ENCODE data around the gene UBAP1.
"Not testable (repeated sequence)": the region's sequence is repeated elsewhere in the genome, so short reads cannot be mapped to it uniquely, and the experiment has no call there.

The UBAP1 gene

GRCh38 chr9:34230556-34230955 is 51.7 kb downstream of the UBAP1 start:
- no peak for DNase-seq

DNA sequence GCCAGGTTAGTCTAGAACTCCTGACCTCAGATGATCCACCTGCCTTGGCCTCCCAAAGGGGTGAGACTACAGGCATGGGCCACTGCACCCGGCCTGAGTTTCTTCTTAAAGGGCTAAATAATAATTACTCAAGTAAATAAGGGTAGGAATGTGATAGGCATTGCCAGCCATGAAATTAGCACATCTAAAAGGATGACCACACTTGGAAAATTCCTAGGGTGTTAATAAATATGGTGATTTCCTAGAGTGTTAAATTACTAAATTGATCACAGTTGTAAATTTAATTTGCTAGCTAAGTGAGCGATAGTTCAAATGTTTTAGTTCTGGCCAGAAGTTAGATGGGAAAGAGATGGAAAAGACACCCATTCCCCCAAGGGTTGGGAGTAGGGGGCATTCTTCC is 53.4 kb downstream of the UBAP1 start:
- no peak for DNase-seq

GRCh38 chr9:34233672-34234071 is 54.8 kb downstream of the UBAP1 start:
- no peak for DNase-seq

- no peak for DNase-seq
These were observed 59.0 kb downstream of the UBAP1 start for GRCh38 chr9:34237836-34238235.

DNA sequence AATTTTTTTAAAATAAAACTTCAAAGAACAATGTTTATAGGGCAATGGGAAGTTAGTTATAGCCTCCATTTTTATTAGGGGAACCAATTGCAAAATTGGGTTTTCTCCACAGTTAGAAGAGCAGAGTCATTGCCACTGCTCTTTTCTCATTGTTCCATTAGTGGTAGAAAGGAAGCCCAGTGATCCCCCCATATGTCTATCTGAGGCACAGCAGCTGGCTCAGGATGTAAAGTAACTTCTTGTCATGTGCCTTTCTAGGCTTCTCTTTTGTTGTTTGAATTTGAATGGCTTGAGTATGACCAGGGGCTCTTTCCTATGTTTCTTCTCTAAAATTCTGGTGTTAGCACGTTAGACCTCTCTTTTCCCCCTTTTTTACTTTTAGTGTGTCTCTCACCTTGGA is 61.2 kb downstream of the UBAP1 start:
- DNase-seq = no peak

DNA sequence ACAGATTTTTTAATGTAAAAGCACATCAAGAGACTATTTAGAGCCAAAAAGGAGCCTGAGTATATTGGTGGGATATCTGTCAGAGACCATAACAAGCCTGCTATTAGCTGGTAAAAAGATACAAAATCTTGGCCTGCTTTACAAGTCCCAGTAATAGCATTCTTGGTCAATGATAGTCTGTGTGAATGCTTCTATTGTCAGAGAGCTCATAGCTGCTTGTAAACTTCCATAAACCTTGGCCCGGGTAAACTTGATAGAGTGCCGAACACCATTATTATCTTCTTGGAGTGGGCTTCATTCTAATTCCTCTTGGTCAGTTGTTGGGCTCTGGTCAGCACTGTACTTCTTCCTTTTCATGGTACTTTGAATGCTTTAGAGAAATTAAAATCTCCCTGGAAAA is 64.0 kb downstream of the UBAP1 start:
- DNase-seq = no peak

GRCh38 chr9:34245212-34245611 is 66.4 kb downstream of the UBAP1 start:
- not testable (repeated sequence) for DNase-seq

DNA sequence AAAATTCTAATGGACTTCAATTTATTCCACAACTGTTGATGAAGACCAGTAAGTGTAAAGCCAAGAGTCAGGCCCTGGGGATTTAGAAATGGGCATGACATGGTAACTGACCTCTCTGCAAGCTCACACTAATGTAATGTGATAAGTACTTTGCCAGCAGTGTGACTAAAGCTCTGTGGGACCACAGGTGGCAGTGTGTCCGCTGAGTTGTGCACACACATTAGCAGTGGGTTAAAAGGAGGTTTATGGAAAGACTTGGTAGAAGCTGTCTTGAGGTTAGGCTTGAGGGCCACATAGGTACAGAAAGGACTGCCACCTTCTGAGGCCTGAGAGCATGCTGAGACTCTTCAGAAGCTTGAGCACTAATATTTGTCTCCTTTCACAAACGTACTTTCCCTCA is 67.6 kb downstream of the UBAP1 start:
- no peak for DNase-seq

- not testable (repeated sequence) for DNase-seq
These were observed 68.9 kb downstream of the UBAP1 start for GRCh38 chr9:34247782-34248181.

DNA sequence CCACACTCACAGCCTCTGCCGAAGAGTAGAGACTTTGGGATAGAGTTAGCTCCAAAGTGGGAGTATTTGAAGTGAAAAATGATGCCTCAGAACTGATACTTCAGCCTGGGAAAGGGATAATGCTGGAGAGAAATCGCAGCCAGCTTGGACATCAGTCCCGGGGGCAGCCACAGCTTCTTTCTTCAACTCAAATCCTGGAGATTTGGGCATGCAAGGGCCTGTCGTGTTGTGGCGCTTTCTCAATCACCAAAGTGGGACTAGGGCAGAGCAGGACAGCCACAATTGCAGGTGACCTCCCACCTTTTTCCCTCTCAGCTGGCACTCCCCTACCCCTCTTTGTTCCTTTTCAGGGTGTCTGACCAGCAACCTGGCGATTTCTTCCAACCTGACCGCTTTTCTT is 70.4 kb downstream of the UBAP1 start:
- DNase-seq = no peak

GRCh38 chr9:34250721-34251120 is 71.9 kb downstream of the UBAP1 start:
- DNase-seq = no peak

DNA sequence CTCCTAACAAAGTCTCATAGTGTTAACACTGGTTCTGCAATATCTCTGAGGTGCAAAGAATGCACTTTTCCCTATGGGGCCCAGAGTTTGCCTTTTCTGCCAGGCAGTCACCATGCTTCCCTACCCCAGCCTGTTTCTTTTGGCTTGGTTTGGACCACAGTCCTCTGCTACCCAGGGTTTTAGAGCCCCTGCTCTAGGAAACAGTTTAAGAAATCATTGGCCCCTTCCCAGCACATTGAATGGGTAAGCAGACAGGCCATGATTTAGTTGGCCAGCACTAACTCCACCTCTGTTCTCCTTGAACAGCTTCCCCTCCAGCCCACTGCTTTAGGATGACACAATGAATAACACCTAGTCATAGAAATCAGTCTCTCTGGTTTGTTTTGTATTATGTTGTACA is 73.2 kb downstream of the UBAP1 start:
- no peak for DNase-seq

GRCh38 chr9:34252670-34253459 is 74.0 kb downstream of the UBAP1 start:
- DNase-seq = peak; percentile 83

DNA sequence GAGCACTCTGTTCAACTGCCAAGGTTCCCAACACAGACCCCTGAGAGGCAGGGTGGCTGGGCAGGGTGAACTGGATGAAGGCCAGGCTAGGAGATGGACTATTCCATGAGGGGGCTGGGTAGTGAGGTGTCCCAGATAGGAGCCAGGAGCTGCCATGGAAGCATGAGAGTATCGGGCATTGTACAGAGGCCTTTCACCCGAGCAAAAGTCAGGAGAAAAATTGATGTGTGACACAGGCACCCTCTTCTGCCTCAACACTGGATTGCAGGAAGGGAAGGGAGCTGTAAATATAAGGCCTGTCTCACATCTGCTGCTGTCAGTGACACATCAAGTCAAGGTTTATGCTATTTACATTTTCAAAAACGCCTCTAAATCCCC is 74.6 kb downstream of the UBAP1 start:
- no peak for DNase-seq

DNA sequence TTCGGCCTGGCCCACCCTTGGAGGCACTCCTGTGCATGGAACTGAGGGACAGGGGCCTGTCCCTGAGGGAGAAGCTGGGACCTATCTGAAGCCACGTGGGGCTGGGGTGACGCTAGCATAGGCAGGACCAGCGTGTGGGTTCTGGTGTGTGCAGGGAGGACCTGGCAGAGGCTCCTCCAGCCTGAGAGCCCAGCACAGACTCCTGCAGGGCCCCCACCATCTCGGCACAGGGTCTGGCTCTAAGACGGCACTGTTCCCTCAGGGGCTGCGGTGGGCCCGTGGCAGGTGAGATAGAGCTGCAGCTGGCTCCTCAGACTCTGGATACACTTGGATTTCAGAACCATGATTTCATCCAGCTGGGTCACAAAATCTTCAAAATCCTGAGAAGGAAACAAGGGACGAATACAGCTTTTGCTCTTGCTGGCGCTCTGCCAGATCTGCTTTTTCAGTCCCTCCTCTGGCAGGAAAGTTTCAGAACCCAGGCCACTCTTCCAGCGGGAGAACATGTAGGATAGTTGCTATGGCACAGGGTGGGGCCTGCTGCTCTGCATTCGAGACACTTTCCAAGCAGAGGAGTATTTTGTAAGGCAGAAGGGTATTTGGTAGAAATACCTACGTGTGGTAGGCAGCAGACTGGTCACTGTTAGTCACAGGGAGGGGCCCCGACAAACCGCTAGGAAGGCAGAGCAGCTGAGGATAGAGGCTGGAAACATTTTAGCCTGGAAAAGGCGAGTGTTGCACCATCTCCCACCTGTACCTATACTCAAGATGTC is 75.5 kb downstream of the UBAP1 start:
- DNase-seq = no peak

- DNase-seq = no peak
These were observed 76.4 kb downstream of the UBAP1 start for GRCh38 chr9:34254966-34255825.

GRCh38 chr9:34256104-34256503 is 77.3 kb downstream of the UBAP1 start:
- no peak for DNase-seq

DNA sequence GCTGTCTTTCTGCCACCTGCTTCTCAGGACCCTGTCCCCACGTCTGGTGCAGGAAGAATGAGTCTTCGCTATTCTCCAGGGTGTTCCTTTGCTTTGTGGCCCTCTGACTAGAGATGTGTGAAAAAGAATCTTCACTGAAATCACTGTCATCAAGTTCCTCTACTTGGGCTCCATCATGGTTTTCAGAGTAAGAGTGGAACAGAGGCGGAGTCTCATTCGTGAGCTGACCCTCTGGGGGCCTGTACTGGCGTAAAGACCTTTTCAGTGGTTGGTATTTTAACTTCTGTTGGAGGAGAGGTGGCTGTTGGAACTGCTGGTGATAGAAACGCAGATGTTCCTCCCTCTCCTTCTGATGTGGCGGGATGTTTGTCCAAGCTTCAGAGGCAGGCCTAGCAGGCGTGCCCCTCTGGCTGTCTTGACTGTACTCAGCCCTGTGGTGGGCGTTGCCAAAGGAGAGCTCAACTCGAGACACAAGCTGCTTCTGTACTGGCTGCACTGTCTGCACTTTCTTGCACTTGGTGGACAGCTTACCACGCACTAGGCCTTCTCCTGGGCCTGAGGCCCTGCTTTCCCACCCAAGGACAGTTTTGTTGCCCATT is 78.2 kb downstream of the UBAP1 start:
- DNase-seq = no peak

- no peak for DNase-seq
These were observed 80.5 kb downstream of the UBAP1 start for GRCh38 chr9:34259315-34259714.

- no peak for DNase-seq
These were observed 84.1 kb downstream of the UBAP1 start for GRCh38 chr9:34262971-34263370.

DNA sequence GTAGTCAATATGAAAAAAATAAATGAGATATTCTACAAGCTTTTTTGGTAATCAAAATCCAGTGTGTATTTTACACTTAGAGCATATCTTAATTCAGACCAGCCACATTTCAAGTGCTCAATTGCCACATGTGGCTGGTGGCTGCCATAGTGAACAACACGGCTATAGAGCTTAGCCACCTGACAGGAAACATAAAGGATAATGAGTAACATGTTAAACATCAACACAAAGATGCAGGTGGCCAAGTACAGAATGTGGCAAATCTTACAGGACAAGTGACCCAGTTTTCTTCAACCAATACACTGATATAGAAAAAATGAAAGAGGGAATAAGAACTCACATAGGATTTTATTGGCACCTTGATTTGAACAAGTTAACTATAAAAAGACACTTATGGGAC is 88.8 kb downstream of the UBAP1 start:
- DNase-seq = no peak

GRCh38 chr9:34271265-34272006 is 92.6 kb downstream of the UBAP1 start:
- DNase-seq = no peak

All from activated CD8-positive, alpha-beta memory T cell treated with anti-CD3 and anti-CD28 coated beads for 24 hours (primary cell).